CD4-positive, alpha-beta T cell treated with Interleukin-2 at 100 ng/mL for 4 hours (primary cell): ENCODE results near the gene HK3.

Experiments used
- DNase-seq: peaks from one replicate; pipeline ENCODE4 v3.0.0-alpha.2; 2020; ENCODE audit warnings: low spot score

The HK3 gene

DNA sequence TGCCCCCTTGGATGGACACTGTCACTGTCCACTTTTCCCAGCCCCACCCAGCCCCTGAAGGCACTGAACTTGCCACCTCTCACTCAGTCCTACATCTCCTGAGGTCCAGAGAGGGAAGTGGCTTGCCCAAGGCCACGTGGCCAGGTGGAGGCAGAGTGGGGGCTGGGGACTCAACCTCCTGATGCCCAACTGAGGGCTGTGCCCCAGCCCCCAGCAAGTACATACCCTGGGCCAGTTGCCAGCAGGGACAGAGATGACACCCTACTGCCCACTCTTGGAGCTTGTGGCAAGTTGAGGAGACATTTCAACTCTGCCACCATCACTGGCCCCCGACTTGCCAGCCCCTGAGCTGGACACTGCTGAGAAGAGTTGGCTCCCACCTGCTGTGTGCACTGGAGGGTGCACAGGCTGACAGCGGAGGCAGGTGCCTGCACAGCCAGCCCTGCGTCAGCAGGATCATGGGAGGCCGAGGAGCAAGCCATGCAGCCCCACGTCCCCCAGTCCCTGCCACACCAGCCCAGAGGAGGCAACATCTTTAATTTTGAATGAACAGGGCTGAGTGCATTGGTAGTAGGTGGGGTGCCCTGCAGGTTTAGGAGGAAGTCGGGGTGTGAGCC, 49.4 kb downstream of the HK3 start:
- DNase-seq = no peak

DNA sequence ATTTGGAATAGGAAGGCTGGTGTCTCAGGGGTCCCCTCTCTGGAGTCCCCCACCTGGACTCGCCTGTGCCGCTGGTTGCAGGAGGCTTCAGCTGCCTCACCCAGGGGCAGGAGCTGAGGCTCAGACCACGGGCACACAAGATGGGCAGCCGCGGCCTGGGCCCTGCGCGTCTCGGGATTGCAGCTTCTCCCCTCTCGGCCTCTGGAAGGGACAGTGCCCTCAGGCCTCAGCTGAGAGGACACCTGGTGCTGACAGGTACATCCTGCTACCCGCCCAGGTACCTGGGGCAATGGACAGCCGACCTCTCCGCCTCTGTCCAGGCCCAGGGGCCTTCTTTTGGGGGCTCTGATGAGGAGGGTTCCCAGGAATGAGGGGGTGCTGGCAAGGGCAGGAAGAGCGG, 50.5 kb downstream of the HK3 start:
- DNase-seq = no peak

DNA sequence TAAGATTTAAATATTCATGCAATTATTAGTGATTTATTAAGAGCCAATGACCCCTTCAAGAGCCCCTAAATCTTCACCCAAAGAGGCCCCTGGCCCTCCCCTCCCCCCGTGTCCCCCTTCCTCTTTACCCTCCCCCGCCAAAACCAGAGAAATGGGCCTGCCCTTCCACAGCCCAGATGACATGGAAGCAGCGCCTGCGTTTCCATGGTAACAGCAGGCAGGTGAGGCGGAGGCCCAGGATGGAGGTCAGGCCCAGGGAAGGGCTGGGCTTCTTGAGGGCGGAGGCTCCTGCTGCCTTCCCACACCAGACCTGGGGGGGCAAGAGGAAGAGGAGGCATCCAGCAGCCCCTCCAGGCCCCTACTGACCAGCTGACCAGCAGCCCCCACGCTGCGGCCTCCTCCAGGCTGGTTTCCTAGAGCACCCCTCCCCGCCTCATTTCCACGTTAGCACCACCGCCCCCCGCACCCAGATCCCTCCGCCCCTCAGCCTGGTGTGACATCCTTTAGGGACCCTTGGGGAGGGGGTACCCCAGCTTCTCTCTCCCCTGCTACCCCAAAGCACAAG, 51.3 kb downstream of the HK3 start:
- DNase-seq = no peak

DNA sequence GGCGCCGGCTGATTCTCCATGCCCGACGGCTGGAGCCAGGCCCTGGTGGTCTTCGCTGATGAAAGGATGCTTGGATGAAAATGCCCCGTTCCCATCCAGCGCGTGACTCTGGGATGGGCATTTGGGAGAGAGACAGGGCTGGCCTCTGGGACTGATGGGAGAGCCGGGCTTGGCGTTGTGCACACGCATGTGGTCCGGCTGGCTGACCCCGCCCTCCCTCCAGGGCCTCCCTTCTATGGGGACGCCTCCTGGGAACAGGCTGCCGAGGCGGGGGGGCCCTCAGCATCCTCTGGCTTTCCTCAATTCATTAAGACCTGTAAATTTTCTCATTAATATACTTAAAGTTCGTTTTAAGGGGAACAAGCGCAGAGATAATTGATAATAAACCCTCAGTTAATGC, 52.0 kb downstream of the HK3 start:
- no peak for DNase-seq

DNA sequence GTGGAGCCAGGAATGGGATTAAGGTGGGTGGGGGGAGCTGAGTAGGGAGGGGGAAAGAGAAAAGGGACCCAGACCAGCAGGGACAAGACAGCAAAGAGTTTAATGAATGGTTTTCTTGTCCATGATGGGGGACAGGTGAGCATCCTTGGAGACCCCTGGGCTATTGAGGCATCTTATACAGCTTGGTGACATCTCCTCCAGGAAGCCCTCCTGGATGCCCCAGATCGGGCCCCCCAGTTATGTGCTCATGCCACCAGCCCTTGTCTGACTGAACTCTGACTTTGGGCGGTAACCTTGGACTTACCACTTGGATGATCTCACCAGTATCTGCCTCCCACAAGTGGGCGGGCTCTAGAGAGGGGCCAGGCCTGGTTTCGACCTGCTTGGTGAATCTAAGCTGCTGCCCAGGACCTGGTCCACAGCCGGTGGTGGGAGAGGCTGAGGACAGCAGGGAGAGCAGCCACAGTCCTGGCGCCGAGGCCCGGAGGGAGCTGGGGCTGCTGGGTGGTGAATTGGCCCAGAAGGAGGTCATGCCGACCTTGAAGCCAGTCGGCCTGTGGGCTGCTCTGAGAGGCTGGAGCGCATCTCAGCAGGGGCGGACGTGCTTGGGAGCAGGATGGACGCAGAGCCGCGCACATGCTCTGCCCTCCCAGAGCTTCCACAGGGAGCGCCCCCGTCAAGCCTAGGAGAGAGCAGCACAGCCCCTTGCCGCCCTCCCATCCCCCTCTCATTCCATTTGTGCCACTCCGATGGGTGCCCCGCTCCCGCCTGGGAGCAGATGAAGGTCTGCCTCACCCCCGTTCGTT, 52.6 kb downstream of the HK3 start:
- DNase-seq = no peak

DNA sequence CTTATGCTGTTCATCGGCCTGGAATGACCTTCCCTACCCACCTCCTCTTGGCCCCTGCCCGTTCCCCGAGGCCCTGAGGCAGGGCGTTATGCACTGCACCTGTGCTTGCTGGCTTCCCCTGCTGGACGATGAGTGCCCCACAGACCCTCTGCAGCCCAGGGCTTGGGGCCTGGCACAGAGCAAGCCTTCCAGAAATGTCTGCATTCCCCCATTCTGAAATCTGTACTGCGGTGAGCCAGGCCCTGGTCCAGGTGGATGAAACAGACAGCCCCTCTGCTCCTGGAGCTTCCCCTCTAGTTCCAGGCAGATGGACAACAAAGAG, 53.8 kb downstream of the HK3 start:
- DNase-seq = no peak

DNA sequence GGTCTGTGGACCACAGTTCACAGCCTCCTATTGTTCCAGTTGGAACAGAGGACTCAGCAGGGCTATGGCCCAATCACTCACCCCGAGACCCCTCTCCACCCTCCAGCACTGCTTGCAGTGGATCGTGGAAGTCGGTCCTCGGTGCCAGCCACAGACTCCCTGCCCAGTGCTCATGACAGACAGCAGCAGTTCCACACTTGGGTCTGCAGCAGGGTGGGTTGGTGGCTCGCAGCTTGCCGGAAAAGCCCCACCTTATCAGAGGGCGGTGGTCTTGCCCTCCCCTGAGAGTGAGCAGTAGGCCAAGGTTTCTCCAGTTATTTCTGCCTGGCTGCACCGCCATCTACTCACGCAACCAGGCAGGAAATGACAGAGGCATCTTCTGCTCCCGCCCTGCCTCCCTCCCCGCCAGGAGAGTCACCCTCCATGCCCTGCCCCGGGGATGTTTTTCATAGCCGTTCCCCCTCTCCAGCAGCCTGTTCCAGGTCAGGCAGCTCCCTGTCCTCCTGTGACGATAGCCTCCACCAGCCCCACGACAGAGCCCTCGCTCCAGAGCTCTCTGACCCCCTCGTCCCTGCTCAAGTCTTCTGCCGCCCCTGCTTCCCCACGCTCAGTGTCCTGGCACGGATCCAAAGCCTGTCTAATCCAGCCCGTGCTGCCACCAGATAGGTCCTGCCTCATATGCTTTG, 54.3 kb downstream of the HK3 start:
- no peak for DNase-seq

DNA sequence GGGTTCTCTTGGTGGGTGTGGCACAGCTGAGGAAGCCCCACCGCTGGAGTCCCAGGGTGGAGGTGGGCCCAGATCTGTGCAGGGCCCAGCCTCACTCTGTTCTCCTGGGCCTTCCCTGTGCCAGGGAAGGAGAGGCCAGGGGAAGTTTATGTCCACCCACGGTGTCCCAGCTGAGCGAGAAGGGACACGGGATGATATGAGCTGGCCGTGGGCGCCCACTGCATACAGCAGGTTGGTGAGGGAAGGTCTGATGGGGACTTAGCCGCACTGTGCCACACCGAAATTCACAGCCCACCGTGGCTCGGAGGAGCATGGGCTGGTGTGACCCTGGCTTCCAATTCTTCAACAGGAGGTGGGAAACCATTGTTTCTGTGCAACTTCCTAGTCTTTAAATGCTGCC, 54.9 kb downstream of the HK3 start:
- DNase-seq = no peak

DNA sequence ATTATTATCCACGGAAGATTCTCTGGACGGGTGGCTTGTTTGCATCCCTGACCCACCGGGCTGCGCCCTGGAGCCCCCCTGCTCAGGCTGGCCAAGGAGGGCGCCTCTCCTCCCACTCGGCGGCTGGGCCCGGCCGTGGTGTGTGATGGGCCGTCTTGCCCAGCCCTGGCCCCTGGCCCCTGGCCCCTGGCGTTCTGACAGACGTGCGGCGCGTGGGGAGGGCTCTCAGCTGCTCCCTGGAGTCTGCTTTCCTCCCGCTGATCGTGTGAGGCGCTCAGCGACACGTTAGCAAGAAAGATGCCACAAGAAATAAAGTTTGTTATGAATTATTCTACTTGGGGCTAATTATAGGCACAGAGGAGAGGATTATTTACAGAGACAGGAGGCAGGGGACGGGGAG, 55.5 kb downstream of the HK3 start:
- DNase-seq = no peak

DNA sequence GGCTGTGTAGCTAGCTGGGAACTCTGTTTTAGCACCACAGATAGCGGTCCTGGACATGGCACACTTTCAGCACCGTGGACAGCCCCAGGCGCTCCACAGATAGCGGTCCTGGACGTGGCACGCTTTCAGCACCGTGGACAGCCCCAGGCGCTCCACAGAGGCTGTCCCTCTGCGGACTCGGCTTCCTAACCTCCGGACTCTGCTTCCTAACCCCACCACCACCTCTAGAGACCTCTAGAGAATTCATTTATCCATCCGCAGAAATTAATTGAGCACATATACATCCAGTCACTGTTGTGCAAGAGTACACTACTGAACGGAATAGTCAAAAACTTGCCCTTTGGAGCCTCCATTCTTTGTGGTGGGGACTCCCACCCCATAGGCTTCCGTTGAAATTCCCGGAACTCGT, 61.4 kb downstream of the HK3 start:
- DNase-seq = peak; percentile 42

DNA sequence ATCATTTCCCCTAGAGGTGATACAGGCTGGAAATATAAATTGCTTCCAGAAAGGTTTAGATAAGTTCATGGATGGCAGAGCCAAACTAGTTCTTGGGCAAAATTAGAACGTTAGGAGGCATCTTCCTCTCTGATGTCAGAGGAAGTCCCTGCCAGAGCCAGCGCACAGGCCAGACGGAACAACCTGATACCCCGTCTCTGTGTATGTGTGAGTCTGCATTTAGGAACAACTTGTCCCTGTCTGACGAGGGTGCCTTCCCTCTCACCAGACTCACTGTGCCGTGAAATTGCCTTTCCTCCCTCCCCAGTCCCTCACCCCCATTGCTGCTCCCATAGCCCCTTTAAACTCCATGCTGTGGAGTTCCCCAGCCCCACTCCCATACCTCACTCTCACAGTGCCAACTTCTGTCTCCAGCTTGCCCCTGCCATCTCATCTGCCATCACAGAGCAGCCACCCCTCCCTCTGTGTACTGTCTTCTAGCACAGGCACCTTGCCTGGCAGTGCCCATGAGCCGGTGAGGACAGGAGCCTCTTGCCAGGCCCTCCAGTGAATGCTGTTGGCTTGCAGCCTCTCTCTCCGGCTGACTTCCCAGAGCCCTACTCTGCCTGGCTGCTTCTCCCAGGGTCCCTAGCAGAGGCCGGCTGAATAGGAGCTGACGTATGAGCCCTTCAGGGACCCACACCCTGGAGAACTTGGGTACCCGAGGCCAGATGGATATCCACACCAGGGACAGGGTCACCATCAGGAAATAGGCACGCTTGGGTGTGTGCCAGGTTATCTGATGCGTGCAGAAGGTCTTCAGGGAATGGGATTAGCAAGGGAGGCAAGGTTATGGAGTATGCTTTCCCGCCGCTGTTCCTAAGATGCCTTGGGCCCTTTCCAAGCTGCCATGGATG, 62.1 kb downstream of the HK3 start:
- no peak for DNase-seq

DNA sequence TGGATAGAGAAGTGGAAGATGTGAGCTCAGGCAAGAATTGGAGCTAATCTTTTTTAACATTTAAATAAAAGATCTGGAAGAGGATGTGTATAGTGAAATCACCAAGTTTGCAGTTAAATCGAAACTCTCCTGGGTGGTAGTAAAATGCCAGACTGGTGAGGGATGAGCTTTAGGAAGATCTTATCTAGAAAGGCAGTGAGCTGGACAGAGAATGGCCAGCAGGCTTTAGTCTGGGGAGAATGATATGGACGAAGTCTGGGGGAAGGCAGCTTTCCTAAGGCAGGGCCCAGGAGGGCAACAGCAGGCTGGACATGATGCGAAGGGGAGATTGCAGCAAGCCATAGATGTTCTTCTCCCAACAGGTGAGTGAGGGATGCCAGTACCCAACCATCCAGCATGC, 63.2 kb downstream of the HK3 start:
- DNase-seq = no peak

DNA sequence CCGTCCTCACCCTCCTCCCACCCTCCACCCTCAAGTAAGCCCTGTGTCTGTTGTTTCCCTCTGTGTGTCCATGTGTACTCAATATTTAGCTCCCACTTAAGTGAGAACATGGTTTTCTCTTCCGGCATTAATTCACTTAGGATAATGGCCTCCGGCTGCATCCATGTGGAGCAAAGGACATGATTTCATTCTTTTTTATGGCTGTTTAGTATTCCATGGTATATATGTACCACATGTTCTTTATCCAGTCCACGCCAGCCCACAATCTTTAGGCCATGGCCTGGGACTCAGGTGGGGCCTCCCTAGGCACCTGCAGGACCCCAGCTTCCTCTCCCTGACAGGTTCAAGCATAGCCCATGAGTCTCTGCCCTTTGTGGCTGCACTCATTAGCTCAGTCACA, 65.9 kb downstream of the HK3 start:
- no peak for DNase-seq

DNA sequence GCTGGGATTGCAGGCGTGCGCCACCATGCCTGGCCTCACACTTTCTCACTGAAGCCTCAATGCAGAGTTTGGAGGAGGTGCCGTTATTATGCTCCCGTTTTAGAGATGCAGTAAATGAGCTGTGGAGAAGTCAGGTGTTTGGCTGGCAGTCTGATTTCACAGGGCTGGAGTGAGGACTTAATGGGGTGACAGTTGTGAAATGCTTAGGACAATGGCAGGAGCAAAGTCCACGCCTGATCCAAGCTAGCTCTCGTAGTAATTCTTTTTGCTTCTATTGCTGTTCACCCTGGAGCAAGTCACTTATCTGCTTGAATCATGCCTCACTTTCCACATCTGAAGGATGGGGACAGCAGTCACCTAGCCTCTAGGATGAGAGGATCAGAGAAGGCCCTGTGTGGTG, 67.0 kb downstream of the HK3 start:
- no peak for DNase-seq

DNA sequence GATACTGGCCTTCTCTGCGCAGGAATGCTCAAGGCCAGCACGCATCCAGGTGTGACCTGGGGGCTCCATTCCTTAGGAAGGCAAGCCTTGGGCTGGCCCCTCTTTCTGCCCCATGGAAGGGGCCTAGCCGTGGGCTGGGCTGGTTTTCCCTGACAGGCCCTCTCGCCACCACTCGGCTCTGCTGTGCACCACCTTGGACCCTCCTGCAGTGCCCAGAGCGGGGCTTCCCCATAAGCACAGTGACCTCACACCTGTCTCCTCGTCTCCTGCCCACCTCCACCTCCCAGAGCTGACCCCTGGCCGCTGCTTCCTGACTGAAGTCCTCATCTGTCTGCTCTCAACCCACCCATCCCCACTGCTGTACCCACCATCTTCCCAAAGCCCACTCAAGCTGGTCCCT, 67.7 kb downstream of the HK3 start:
- no peak for DNase-seq

DNA sequence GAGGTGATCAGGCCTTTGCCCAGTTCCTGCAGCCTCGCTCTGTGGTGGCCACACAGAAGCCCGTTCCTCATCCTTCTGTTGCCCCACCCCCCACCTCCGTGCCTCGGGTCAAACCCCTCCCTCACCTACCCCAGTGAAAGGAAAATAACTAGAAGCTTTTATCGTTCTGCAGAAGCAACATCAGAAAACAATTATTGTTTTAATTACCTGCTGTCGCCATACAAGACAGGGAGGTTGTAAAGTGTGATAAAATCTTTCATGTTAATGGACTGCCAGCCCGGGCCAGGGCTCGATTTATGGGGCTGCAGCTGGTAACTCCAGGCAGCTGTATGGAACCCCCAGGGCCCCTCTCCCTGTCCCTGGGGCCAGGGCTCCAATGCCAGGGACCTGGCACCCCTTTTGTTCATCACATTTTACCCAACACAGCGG, 68.1 kb downstream of the HK3 start:
- DNase-seq = no peak
